Hematopoietic multipotent progenitor cell (in vitro differentiated cells): ENCODE results near the gene PJA2. TPM values are rescaled to one million over a fixed set of nuclear protein-coding genes. Genes with fewer than 3 reads are reported as not detected.
"Not testable (repeated sequence)": the region's sequence is repeated elsewhere in the genome, so short reads cannot be mapped to it uniquely, and the experiment has no call there.

Experiments
- DNase-seq, 3 donors: peaks; one replicate each; pipeline ENCODE4 v3.0.0-alpha.2; 2011 to 2015; ENCODE audit warnings: low read depth in 2 of 3, low spot score in 2 of 3
- total RNA-seq: library from RNA; depleted of rRNA; stranded (reverse); fragments of >200 nt; gene quantifications from one replicate; pipeline ENCODE4 v1.2.3, GENCODE V29; 2012

Gene PJA2, protein sequence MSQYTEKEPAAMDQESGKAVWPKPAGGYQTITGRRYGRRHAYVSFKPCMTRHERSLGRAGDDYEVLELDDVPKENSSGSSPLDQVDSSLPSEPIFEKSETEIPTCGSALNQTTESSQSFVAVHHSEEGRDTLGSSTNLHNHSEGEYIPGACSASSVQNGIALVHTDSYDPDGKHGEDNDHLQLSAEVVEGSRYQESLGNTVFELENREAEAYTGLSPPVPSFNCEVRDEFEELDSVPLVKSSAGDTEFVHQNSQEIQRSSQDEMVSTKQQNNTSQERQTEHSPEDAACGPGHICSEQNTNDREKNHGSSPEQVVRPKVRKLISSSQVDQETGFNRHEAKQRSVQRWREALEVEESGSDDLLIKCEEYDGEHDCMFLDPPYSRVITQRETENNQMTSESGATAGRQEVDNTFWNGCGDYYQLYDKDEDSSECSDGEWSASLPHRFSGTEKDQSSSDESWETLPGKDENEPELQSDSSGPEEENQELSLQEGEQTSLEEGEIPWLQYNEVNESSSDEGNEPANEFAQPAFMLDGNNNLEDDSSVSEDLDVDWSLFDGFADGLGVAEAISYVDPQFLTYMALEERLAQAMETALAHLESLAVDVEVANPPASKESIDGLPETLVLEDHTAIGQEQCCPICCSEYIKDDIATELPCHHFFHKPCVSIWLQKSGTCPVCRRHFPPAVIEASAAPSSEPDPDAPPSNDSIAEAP
- total RNA-seq, result 35.8 TPM

DNA sequence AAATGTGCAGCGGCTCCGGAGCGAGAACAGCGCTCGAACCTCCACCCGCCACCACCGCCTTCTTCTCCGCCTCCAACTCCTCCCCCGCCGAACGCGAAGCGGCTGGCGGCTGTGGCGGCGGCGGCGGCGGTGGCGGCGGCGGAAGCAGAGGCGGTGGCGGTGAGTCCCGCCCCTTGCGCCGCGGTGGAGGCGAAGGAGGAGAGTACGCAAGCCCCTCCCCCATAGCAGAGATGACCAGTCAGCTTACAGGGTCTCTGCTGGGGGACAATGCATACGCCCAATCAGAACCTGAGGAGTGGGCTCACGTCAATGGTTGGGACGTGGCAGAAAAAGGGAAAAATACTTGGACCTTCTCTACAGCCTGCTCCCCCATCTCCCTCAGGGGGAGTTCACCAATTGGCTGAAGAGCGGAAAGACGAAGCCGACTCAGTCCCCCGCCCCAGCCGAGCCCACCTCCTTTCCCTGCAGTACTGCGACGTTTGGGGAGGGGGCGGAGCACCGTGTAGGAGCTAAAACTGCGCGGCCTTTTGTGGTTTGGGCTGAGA lies at the start of gene PJA2:
Gene PJA2 (minus strand): TSS at position 131 of the 545 bp plus-strand sequence. CDS start 26,541 bp downstream, outside the sequence.
- peak; percentile 91 to 100 (median 100) for DNase-seq

DNA sequence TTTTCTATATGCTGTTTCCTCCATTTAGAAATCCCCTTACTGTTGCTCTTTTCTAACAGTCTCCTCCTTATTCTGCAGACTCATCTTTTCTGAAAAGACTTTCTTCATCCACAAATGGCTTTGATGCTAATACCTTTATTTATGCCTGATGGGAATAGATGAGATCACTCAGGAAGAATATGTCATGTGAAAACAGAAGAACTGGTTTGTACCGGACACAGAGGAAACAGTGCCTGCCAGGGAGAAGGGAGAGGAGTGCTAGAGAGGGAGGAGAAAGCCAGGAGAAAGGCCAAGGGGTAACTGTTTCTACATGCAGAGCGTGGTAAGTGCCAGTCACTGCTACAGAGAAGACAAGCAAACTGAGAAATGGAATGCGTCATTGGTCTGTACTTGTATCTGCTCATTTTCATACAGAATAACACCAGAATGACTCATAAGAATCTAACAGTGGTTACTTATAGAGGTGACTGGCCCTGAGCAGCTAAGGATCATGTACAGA lies 45.9 kb upstream of the PJA2 start:
- DNase-seq, result peak in 2 of 3 donors; percentile 38 to 64

DNA sequence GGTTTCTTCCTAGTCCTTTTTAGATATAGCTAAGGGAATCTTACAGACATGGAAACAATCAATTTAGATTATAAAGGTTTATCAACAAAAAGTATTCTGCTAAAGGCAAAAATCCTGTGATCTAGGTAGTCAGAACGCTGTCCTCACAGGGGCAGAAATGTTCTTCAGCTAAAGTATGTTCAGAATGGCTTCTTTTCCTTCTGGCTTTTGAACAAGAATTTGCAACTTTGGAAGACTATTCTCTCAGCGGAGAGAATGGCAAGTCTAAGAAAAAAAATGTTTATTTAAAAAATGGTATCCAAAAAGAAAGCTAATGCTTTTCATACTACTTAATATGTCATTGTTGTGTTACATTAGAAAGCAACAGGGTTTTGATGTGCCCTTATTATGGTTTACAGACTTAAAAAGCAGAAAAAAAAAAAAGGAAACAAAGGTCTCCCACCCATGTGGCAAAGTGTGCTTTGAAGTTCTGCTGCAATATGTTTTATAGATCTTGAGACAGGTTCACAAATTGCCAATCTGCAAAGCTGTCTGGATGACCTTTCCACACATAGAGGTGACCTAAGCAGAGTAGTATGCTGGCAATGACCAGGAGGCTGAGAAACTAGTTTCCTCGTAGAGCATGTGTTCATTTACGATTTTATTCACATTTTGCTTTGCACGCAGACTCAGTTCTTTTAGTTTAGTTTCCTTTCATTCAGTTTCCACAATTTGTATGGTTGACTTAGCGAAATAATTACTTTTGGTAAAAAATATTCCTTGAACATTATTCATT lies 45.1 kb upstream of the PJA2 start:
- no peak for DNase-seq

DNA sequence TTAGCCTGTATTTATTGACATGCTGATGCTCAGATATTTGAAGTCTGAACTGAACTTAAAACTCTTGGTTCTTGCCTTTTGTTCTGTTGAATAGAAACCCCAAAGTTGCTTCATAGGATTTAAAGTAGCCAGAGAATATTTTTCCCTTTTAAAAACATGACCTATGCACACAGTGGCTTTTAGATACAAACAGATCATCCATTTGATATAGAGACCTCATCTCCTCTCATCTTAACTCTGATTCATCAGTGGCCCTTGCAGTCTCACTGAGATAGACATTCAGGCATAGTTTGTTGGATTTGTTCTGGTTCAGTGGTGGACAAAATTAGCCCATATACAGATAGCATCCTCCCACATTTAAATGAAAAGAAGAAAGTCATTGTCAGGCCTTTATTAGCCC lies 43.5 kb upstream of the PJA2 start:
- DNase-seq, result no peak

DNA sequence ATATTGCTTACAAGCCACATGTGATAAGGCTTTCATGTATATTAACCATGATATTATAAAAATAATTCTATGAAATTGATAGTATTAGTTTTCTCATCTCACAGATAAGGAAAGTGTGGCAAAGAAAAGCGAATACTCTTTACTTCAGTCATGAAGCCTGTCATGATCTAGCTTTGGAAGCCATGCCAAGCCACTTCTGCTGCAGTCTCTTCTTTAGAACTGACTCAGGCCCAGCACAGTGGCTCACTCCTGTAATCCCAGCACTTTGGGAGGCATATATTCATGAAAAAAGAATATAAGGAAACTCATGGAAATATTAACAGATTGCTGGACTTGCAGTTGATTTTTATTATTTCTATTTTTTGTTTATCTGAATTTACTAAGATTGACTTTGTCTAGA lies 42.9 kb upstream of the PJA2 start:
- no peak for DNase-seq

DNA sequence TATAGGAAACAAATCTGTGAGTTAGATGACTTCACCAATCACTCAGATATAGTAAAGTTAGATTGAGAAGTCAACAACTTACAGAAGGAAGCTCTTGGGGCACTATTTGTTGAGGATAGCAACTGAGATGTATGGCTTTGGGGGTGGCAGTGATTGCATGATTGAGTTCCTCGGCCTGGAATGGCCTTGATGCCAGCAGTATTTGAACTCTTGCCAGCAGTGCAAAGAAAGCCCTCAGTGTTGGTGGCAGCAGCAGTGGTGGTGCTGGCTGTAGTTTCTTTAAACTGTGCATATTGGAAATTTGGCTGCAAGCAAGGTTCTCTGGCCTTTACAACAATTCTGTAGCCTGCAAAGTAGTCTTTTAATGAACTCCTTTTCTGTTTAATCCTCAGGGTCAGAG lies 41.4 kb upstream of the PJA2 start:
- DNase-seq, result no peak

DNA sequence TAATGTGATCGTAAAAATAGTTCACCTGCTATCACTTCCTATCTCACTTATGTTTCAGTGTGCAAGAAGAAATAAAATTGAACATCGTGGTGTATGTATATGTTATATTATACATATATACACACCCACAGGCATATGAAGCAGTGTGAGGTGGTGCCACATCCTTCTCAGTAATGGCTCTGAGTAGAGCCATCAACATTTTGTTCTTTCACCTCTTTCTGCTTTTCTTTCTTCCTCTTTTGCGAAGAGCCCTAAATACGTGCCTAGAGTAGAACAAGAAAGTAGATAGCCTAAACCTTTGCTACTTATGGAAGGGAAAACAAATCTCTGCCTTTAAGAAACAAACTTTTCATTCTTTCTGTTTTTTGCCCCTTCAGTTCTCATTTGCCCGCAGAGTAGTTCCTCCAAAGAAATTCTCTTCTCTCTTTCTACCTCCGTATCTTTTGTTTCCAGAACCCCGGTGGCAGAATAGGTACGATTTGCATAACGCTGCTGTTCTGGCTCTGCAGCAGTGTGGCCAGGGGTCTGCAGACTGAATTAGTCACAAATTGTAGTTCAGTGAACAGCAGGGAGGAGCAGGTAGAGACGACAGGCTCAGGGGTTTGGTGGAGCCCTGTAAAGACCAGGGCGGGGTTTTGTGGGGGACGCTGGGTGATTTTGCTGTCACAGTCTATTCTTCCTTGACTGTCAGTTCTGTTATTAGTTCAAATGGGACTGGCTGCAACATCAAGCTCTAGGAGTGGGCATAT lies 40.5 kb upstream of the PJA2 start:
- DNase-seq, result peak in 1 of 3 donors; percentile 18

DNA sequence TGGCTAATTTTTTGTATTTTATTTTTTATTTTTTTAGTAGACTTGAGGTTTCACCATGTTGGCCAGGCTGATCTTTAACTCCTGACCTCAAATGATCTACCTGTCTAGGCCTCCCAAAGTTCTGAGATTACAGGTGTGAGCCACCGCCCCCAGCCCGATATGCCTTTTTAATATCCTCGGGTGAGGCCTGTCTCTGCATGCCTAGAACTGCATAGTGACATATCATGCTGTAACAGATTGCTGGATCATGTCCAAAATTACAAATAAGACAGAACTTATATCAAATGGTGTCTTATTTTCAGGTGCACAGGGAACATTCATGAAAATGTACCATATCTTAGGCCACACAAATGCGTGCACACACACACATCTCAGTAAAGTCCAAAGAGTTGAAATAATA lies 39.1 kb upstream of the PJA2 start:
- no peak for DNase-seq

DNA sequence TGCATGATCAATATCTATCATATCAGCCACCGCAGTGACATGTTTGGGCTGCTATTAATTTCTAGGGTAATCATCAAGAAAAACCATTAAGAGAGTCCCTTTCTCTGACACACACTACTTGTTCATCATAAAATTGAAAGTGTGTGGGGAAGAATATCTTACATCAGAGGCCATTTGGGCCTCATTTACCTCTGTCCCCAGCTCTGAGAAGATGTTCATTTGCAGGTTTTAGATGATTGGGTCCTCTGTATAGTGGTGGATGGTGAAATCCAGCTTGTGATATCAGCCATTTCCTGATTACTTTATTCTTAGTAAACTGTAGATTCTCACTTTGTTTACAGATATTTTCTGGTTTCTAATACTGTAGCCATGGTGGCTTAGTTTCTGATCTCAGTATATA lies 29.8 kb upstream of the PJA2 start:
- no peak for DNase-seq

DNA sequence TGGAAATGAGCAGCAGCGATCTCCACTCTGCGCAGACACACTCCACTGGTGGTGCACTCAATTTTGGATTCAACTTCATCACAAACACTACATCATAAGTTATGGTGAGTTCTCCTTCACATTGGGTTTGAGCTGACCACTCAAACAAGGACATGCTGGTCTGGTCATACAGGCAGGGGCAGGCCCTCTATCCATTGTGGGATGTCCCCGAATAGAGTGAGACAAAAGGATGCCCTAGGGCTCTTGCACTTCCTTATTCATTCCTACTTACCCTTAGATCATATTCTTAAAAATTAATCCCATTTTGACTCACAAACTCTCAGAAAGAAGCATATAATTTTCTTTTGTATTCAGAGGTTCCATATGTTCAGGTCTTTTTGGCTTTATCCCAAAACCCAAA lies 16.3 kb upstream of the PJA2 start:
- no peak for DNase-seq

DNA sequence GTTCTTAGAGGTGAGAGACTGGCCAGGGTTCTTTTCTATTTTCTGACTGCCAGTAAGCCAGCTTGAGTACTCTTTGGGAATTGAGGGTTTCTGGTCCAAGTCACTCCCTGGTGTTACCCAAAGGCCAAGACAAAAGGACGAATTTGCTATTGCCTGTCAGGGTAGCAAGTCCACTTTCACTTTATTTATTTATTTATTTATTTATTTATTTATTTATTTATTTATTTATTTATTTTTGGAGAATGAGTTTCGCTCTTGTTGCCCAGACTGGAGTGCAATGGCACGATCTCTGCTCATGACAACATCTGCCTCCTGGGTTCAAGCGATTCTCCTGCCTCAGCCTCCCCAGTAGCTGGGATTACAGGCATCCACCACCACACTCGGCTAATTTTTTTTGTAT lies 15.7 kb upstream of the PJA2 start:
- not testable (repeated sequence) for DNase-seq

DNA sequence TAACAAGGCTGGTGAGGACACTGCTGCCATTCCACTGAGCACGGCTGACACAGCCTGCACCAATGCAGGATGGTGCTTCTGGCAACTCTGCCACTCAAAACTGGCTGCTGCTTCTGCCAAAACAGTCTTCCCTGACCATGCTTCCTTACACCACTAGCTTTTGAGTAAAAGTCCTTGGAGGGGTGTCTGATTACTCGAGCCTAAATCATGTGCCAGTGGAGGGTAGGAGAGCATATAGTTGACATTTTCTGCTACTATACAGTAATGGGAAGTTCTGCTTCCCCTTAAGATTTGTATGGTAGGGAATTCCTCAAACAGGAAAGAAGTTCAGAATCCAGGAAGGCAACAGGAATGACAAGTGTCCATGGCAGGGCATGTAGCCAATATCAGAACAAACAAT lies 12.2 kb upstream of the PJA2 start:
- DNase-seq, result no peak

DNA sequence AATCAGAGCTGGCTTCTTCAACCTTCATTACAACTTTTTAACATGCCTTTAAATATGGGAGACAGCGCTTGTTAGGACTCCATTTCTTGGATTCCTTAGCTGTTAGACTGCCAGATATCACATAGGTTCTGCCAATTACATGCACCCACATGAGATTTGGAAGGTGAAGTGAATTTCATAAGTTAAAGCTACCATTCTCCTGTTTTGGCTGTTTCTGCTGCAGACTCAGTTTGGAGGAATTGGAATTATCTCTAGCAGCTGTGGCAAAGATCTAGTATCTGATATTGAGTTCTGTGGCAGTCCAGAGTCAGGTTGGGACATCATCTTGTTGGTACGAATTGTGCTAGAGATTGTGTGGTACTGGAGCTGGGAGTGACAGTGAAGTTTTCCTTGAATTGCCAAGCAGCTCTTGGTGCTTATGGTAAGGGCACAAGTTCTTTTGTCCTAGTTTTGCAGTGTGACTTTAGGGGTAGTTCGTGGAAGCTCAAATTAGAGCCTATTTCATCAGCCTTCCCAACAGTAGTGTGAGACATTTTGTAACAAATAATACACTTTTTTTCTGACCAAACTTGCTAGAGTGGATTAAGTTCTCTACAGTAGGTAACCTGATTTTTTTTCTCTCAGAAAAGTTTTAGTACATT lies 9.1 kb upstream of the PJA2 start:
- DNase-seq, result no peak

DNA sequence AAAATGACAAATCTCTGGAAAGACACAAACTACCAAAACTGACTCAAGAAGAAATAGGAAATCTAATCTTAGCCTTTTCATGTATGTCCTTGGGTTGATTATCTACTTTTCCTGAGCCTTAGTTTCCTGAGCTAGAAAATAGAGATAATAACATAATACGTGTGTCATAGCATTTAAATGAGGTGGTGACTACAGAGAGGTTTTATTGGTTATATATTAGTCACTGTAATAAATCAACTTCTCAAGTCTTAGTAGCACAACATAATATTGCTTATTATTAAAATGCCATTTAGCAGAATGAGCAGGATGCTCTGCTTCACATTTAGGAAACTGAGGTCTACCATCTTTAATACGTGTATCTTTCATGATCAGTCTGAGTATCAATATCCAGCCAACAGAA lies 7.1 kb upstream of the PJA2 start:
- DNase-seq, result no peak

DNA sequence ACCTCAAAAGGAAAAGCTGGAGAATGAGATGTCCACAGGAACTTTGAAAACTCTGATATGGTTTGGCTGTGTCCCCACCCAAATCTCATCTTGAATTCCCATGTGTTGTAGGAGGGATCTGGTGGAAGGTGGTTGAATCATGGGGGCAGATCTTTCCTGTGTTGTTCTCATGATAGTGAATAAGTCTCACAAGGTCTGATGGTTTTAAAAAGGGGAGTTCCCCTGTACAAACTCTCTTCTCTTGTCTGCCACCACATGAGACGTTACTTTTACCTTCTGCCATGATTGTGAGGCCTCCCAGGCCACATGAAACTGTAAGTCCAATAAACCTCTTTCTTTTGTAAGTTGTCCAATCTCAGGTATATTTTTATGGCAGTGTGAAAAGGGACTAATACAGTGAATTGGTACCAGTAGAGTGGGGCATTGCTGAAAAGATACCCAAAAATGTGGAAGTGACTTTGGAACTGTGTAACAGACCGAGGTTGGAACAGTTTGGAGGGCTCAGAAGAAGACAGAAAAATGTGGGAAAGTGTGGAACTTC lies 4.2 kb upstream of the PJA2 start:
- not testable (repeated sequence) for DNase-seq

DNA sequence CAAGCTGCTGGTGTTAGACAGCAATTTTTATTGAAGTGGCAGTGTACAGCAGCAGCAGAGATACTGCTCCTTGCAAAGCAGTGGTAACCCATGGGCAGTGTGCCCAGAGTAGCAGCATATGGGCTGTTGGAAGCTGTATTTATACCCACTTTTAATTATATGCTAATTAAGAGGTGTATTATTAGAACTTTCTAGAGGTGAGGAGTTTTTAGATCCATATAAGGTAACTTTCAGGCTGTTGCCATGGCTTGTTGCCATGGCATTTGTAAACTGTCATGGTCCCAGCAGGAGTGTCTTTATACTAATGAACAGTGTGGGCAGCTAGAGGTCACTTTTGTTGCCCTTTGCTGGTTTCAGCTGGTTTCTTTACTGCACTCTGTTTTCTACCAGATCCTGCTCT lies 3.7 kb upstream of the PJA2 start:
- peak in 1 of 3 donors; percentile 30 for DNase-seq

DNA sequence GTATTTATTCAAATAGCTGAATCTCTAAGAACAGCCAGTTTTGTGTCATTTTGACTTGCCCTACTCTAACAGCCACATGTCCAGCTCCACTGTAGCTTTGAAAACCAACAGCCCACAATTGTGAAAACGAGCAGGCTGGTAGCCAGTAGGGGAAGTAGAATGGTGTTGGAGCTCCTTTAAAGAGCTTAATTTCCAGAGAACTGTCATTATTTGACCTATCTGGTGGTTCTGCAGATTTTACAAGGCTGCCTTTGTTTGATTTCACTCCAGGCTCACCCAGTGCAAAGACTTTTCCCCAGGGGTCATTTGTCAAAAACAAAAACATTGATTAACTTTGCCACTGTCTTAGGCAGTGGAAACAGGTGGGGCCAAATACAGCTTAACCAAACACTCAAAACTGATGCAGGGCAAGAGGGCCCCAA lies 3.2 kb upstream of the PJA2 start:
- DNase-seq, result no peak

DNA sequence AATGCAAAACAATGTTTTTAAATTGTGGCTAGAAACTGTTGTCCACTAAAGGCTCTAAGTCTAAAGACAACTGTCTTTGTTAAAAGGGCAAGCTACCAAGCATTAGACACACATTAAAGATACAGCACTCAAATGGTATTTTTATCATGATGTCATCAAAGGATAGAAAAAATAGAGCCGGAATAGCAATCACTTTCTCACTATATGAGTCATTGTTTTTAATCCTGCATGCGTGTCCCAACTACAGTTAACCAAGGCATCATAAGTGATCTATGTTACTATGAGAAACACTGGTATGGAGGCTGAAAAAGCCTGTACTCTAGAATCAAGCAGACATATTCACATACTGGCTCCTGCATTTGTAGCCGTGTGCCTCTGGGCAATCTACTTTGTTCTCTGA lies 1.9 kb upstream of the PJA2 start:
- DNase-seq, result peak in 1 of 3 donors; percentile 17

DNA sequence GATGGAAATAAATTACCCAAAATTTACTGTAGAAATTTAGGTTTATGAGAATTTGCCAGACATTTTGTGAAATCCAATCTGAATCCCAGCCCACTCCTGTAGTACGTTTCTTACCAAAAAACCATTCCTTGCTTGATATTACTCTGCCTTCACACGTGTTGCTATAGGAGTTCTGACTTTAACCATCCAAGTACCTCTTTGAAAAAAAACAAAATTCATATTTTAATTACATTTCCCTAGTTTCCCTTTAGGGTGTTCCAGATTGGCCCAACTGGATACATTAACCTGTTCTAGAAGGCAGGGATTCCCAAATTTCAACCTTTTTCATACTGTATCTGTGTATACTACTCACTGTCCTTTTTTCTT lies 1.4 kb upstream of the PJA2 start:
- no peak for DNase-seq
